Mesendoderm (in vitro differentiated cells): ENCODE results near the gene RNF175.

Source experiments
- DNase-seq: peaks from one replicate; pipeline ENCODE4 v3.0.0; 2013
- H2AK5ac ChIP-seq: 2 replicates; pipeline ENCODE4 v1.6.1; 2013; ENCODE audit warnings: low read length, inconsistent platforms
- H2BK120ac ChIP-seq: 2 replicates; pipeline ENCODE4 v1.6.1; 2013; ENCODE audit warnings: low read depth, mild to moderate bottlenecking, low read length, moderate library complexity, mixed read lengths
- H2BK15ac ChIP-seq: replicated peaks from 2 replicates; pipeline ENCODE4 v1.6.1; 2013; ENCODE audit warnings: low read depth, mild to moderate bottlenecking, moderate library complexity
- H2BK5ac ChIP-seq: 2 replicates; pipeline ENCODE4 v1.6.1; 2013; ENCODE audit warnings: low read length, inconsistent platforms
- H3K18ac ChIP-seq: 2 replicates; pipeline ENCODE4 v1.6.1; 2013; ENCODE audit warnings: mild to moderate bottlenecking, low read length, mixed read lengths
- H3K23ac ChIP-seq: one replicate; pipeline ENCODE4 v1.6.1; 2013; ENCODE audit warnings: low read length
- H3K27ac ChIP-seq: 2 replicates; pipeline ENCODE4 v1.5.1; 2013; ENCODE audit warnings: low read depth, mild to moderate bottlenecking, inconsistent platforms, low read length, moderate library complexity
- H3K27me3 ChIP-seq: 2 replicates; pipeline ENCODE4 v1.6.1; 2013; ENCODE audit warnings: low read length, control low read depth, mild to moderate bottlenecking, inconsistent platforms; ENCODE audit not compliant: insufficient read depth, poor library complexity
- H3K36me3 ChIP-seq: 2 replicates; pipeline ENCODE4 v1.6.1; 2013; ENCODE audit warnings: low read length, inconsistent platforms; ENCODE audit not compliant: control insufficient read depth, insufficient read depth
- H3K4ac ChIP-seq: one replicate; pipeline ENCODE4 v1.6.1; 2013; ENCODE audit warnings: low read depth, mild to moderate bottlenecking, low read length, moderate library complexity
- H3K4me1 ChIP-seq: 2 replicates; pipeline ENCODE4 v1.6.1; 2013; ENCODE audit warnings: low read depth, low read length, inconsistent platforms; ENCODE audit not compliant: control insufficient read depth
- H3K4me2 ChIP-seq: 2 replicates; pipeline ENCODE4 v1.6.1; 2013; ENCODE audit warnings: low read length
- H3K4me3 ChIP-seq: 2 replicates; pipeline ENCODE4 v1.5.1; 2013; ENCODE audit warnings: mild to moderate bottlenecking, low read length
- H3K56ac ChIP-seq: one replicate; pipeline ENCODE4 v1.6.1; 2013; ENCODE audit warnings: low read length
- H3K79me1 ChIP-seq: 2 replicates; pipeline ENCODE4 v1.6.1; 2013; ENCODE audit warnings: low read length, inconsistent platforms
- H3K79me2 ChIP-seq: 2 replicates; pipeline ENCODE4 v1.6.1; 2013; ENCODE audit warnings: mild to moderate bottlenecking, low read length; ENCODE audit not compliant: control insufficient read depth, insufficient read depth
- H3K9ac ChIP-seq: 2 replicates; pipeline ENCODE4 v1.6.1; 2013; ENCODE audit warnings: low read length, inconsistent platforms
- H4K5ac ChIP-seq: one replicate; pipeline ENCODE4 v1.6.1; 2013; ENCODE audit warnings: low read length
- H4K8ac ChIP-seq: one replicate; pipeline ENCODE4 v1.6.1; 2013; ENCODE audit warnings: low read depth, mild to moderate bottlenecking, control low read depth, low read length, moderate library complexity
- WGBS: extraction: QIAGEN DNeasy Blood & Tissue Kit; methylation state at CpG from one replicate; pipeline ENCODE4 v1.1.7; 2013; ENCODE audit warnings: low lambda C conversion rate, missing lambda C conversion rate; ENCODE audit not compliant: insufficient coverage; ENCODE audit errors: extremely low coverage; 5-methylcytosine and 5-hydroxymethylcytosine counted together

Gene RNF175

DNA sequence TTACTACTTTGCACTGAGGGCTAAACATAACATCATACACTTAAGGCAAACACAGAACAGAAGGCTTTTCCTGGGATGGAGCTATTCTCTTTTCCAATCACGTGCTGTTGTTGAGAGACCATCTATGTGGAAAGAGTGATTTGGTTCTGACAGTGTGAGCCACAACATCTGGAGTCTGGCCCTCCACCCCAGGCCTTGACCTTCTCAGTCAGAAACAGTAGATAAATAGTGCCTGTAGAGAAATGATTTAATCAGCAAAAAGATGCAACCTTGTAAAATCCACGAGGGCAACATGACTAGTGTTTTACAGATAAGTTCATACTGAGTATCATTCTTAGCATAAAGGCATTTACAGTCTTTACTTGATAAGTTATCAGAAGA lies 39.9 kb upstream of the RNF175 start:
- no peak overlapping the region for H2BK120ac ChIP-seq
- H2BK15ac ChIP-seq: no peak overlapping the region

GRCh38 chr4:153798901-153799693 lies 39.3 kb upstream of the RNF175 start:
- Histone ChIP-seq H4K5ac (no peak overlapping the region), H3K4me1 (no peaks in the 10 kb centered on the region), H2BK120ac (no peak overlapping the region), H3K4me3 (no peak overlapping the region), H3K79me1 (no peaks in the 10 kb centered on the region), H2BK5ac (no peak overlapping the region), H3K18ac (no peak overlapping the region), H3K4me2 (no peak overlapping the region), H3K56ac (no peak overlapping the region), H3K4ac (no peak overlapping the region), H2AK5ac (no peak overlapping the region), H3K27ac (no peak overlapping the region), H3K36me3 (no peaks in the 10 kb centered on the region), H3K79me2 (no peaks in the 10 kb centered on the region), H2BK15ac (no peak overlapping the region), H3K9ac (no peak overlapping the region), H4K8ac (no peak overlapping the region), H3K23ac (no peak overlapping the region), H3K27me3 (no peaks in the 10 kb centered on the region)
- no CpG with 5 or more reads among the region's 3 CpGs for WGBS
- no peak for DNase-seq

More for the DNA sequence above, 39.9 kb upstream of the RNF175 start:
- peak; percentile 41 for DNase-seq
- H3K36me3 ChIP-seq: no peaks in the 10 kb centered on the region
- no peak overlapping the region for H2AK5ac ChIP-seq
- no peak overlapping the region for H3K18ac ChIP-seq
- no peak overlapping the region for H4K8ac ChIP-seq
- H3K27me3 ChIP-seq: no peaks in the 10 kb centered on the region
- H2BK5ac ChIP-seq: no peak overlapping the region
- no peaks in the 10 kb centered on the region for H3K79me2 ChIP-seq
- no peak overlapping the region for H3K4me3 ChIP-seq
- no peak overlapping the region for H3K4ac ChIP-seq
- no peaks in the 10 kb centered on the region for H3K4me1 ChIP-seq
- H3K79me1 ChIP-seq: no peaks in the 10 kb centered on the region
- H3K56ac ChIP-seq: no peak overlapping the region
- no peak overlapping the region for H4K5ac ChIP-seq
- H3K9ac ChIP-seq: no peak overlapping the region
- no peak overlapping the region for H3K23ac ChIP-seq
- no peak overlapping the region for H3K4me2 ChIP-seq
- WGBS: no CpG with 5 or more reads among the region's 2 CpGs
- H3K27ac ChIP-seq: no peak overlapping the region

- no peak overlapping the region for H3K27ac ChIP-seq
- no peak overlapping the region for H4K5ac ChIP-seq
- no peak overlapping the region for H2BK120ac ChIP-seq
- H3K79me2 ChIP-seq: no peaks in the 10 kb centered on the region
- no peak overlapping the region for H3K4me2 ChIP-seq
- H3K56ac ChIP-seq: no peak overlapping the region
- no peak overlapping the region for H3K18ac ChIP-seq
- no peak overlapping the region for H4K8ac ChIP-seq
- no peak overlapping the region for H2BK5ac ChIP-seq
- no peaks in the 10 kb centered on the region for H3K79me1 ChIP-seq
- H3K9ac ChIP-seq: no peak overlapping the region
- H2BK15ac ChIP-seq: no peak overlapping the region
- no peak overlapping the region for H3K4me3 ChIP-seq
- DNase-seq: peak; percentile 40
- no peak overlapping the region for H3K23ac ChIP-seq
- no CpG with 5 or more reads among the region's 3 CpGs for WGBS
- H3K4ac ChIP-seq: no peak overlapping the region
- no peak overlapping the region for H2AK5ac ChIP-seq
- no peaks in the 10 kb centered on the region for H3K36me3 ChIP-seq
- H3K4me1 ChIP-seq: no peaks in the 10 kb centered on the region
- H3K27me3 ChIP-seq: no peaks in the 10 kb centered on the region
Observed at GRCh38 chr4:153798420-153798819, 38.6 kb upstream of the RNF175 start.

DNA sequence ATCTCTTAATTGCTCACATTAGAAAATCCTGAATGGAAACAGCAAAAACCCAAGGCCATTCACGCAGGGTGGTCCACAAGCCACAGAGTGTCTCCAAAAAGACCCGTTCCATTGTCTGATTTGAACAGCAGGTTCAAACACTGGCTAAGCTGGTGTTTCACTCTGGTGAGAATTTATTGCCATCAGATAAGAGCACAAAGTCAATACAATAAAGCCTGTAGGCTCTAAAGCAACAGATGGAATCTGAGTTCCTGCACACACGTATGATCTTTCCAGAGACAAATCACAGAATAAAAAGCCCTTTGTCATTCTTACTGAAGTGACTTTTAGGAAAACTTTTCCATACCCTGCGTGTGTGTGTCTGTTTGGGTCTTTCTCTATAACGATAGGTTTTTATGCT lies 34.2 kb upstream of the RNF175 start:
- H3K9ac ChIP-seq: no peak overlapping the region
- H3K79me2 ChIP-seq: no peaks in the 10 kb centered on the region
- H3K36me3 ChIP-seq: no peaks in the 10 kb centered on the region
- no peak overlapping the region for H4K5ac ChIP-seq
- no peak overlapping the region for H2BK120ac ChIP-seq
- no peak overlapping the region for H3K4ac ChIP-seq
- no CpG with 5 or more reads among the region's 5 CpGs for WGBS
- no peak overlapping the region for H2AK5ac ChIP-seq
- no peak overlapping the region for H3K23ac ChIP-seq
- no peak overlapping the region for H3K27ac ChIP-seq
- H3K4me1 ChIP-seq: peaks cover 8% of the 10 kb centered on the region
- H2BK15ac ChIP-seq: no peak overlapping the region
- no peak overlapping the region for H2BK5ac ChIP-seq
- no peak overlapping the region for H4K8ac ChIP-seq
- no peaks in the 10 kb centered on the region for H3K79me1 ChIP-seq
- DNase-seq: no peak
- no peak overlapping the region for H3K56ac ChIP-seq
- H3K4me2 ChIP-seq: no peak overlapping the region
- no peak overlapping the region for H3K18ac ChIP-seq
- H3K27me3 ChIP-seq: no peaks in the 10 kb centered on the region
- H3K4me3 ChIP-seq: no peak overlapping the region

GRCh38 chr4:153792618-153793247 lies 32.9 kb upstream of the RNF175 start:
- Histone ChIP-seq H2AK5ac (no peak overlapping the region), H3K18ac (peak overlapping the region; percentile 44), H3K23ac (no peak overlapping the region), H3K4me3 (peak overlapping the region; percentile 42), H2BK120ac (no peak overlapping the region), H3K79me1 (no peaks in the 10 kb centered on the region), H3K27ac (no peak overlapping the region), H4K5ac (peak overlapping the region; percentile 1), H2BK5ac (no peak overlapping the region), H3K27me3 (no peaks in the 10 kb centered on the region), H3K56ac (peak overlapping the region; percentile 87), H3K4me1 (peaks cover 8% of the 10 kb centered on the region), H3K9ac (peak overlapping the region; percentile 81), H3K36me3 (no peaks in the 10 kb centered on the region), H2BK15ac (no peak overlapping the region), H4K8ac (no peak overlapping the region), H3K79me2 (peaks cover 10% of the 10 kb centered on the region), H3K4me2 (peak overlapping the region; percentile 83), H3K4ac (no peak overlapping the region)
- WGBS: no CpG with 5 or more reads among the region's 39 CpGs
- peak; percentile 61 for DNase-seq
